ENCODE measurements around the gene SALL4.
"Not testable (repeated sequence)": the region's sequence is repeated elsewhere in the genome, so short reads cannot be mapped to it uniquely, and the experiment has no call there.

Gene SALL4

GRCh38 chr20:51758978-51759544 lies 43.3 kb downstream of the SALL4 start:
- no peak overlapping the region for H3K4me3 ChIP-seq (ENCODE audit: low read depth, low read length)
- TF ChIP-seq, protein P1, sequence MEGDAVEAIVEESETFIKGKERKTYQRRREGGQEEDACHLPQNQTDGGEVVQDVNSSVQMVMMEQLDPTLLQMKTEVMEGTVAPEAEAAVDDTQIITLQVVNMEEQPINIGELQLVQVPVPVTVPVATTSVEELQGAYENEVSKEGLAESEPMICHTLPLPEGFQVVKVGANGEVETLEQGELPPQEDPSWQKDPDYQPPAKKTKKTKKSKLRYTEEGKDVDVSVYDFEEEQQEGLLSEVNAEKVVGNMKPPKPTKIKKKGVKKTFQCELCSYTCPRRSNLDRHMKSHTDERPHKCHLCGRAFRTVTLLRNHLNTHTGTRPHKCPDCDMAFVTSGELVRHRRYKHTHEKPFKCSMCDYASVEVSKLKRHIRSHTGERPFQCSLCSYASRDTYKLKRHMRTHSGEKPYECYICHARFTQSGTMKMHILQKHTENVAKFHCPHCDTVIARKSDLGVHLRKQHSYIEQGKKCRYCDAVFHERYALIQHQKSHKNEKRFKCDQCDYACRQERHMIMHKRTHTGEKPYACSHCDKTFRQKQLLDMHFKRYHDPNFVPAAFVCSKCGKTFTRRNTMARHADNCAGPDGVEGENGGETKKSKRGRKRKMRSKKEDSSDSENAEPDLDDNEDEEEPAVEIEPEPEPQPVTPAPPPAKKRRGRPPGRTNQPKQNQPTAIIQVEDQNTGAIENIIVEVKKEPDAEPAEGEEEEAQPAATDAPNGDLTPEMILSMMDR (IDR thresholded peaks at IDR 0.05; ENCODE audit: low read depth, low read length) = no peak
- TF ChIP-seq, protein P2, sequence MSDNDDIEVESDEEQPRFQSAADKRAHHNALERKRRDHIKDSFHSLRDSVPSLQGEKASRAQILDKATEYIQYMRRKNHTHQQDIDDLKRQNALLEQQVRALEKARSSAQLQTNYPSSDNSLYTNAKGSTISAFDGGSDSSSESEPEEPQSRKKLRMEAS (IDR thresholded peaks at IDR 0.05; ENCODE audit: low read depth, low read length) = peak; percentile 29; the same call in 1 of the 2 replicates
- DNase-seq (ENCODE audit: low read depth) = peak; percentile 22

- no peak for DNase-seq (ENCODE audit: low read depth)
- no peak for TF ChIP-seq POLR2A (IDR thresholded peaks at IDR 0.05; ENCODE audit: extremely low read depth, insufficient read length)
- TF ChIP-seq, protein P1 (IDR thresholded peaks at IDR 0.05; ENCODE audit: low read depth, low read length) = no peak
- no peak overlapping the region for H3K4me3 ChIP-seq (ENCODE audit: low read depth, low read length)
These were observed 45.1 kb downstream of the SALL4 start for GRCh38 chr20:51757226-51757625.

GRCh38 chr20:51756653-51757052 lies 45.7 kb downstream of the SALL4 start:
- no peak overlapping the region for H3K4me3 ChIP-seq (ENCODE audit: low read depth, low read length)
- TF ChIP-seq, protein P1 (IDR thresholded peaks at IDR 0.05; ENCODE audit: low read depth, low read length) = no peak
- TF ChIP-seq MYC (IDR thresholded peaks at IDR 0.05; ENCODE audit: low read depth, low read length) (no peak), POLR2A (IDR thresholded peaks at IDR 0.05; ENCODE audit: extremely low read depth, insufficient read length) (no peak)
- TF ChIP-seq, protein P2 (IDR thresholded peaks at IDR 0.05; ENCODE audit: low read depth, low read length) = no peak
- no peak for DNase-seq (ENCODE audit: low read depth)

- not testable (repeated sequence) for H3K4me3 ChIP-seq (ENCODE audit: low read depth, low read length)
These were observed 49.1 kb downstream of the SALL4 start for GRCh38 chr20:51753220-51753619.

DNA sequence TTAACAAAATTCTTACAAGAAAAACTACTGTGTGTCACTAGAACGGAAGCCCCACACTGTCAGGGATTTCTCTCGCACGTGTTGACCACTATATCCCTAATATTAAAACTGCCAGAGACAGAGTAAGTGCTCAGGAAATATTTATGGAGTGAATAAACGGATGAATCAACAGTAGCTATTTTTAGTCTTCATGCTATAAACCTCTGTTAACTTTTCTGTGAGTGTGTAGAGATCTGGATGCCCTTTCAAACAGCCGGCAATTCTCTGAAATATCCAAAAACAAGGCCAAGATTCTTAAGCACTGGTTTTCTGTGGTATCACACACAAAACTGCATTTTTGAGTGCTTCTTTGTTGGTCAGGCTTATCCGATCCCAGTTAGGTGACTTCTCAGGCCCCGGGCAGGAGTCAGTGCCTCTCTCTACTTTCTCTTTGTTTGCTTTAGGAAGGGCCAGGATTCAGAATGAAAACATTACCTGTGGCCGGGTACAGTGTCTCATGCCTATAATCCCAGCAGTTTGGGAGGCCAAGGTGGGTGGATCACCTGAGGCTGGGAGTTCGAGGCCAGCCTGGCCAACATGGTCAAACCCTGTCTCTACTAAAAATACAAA lies 49.9 kb downstream of the SALL4 start:
- no peak overlapping the region for H3K4me3 ChIP-seq (ENCODE audit: low read depth, low read length)
- TF ChIP-seq, protein P2 (IDR thresholded peaks at IDR 0.05; ENCODE audit: low read depth, low read length) = no peak
- no peak for TF ChIP-seq POLR2A (IDR thresholded peaks at IDR 0.05; ENCODE audit: extremely low read depth, insufficient read length)
- TF ChIP-seq, protein P1 (IDR thresholded peaks at IDR 0.05; ENCODE audit: low read depth, low read length) = no peak
- no peak for TF ChIP-seq MYC (IDR thresholded peaks at IDR 0.05; ENCODE audit: low read depth, low read length)
- DNase-seq (ENCODE audit: low read depth) = no peak

More at GRCh38 chr20:51753220-51753619, 49.1 kb downstream of the SALL4 start:
- not testable (repeated sequence) for DNase-seq (ENCODE audit: low read depth)

- DNase-seq (ENCODE audit: low read depth) = no peak
- no peak overlapping the region for H3K4me3 ChIP-seq (ENCODE audit: low read depth, low read length)
- TF ChIP-seq, protein P2 (IDR thresholded peaks at IDR 0.05; ENCODE audit: low read depth, low read length) = no peak
- no peak for TF ChIP-seq POLR2A (IDR thresholded peaks at IDR 0.05; ENCODE audit: extremely low read depth, insufficient read length)
- TF ChIP-seq, protein P1 (IDR thresholded peaks at IDR 0.05; ENCODE audit: low read depth, low read length) = no peak
- TF ChIP-seq MYC (IDR thresholded peaks at IDR 0.05; ENCODE audit: low read depth, low read length) = no peak
These were observed 51.4 kb downstream of the SALL4 start for GRCh38 chr20:51750770-51751388.
